Loucy (cell line): ENCODE results near the gene FREM1.

Experiments
- CTCF ChIP-seq: fragments of 200-600 bp; sonication (generic); conservative IDR thresholded peaks from 2 replicates; pipeline ENCODE4 v1.5.1; 2014; ENCODE audit warnings: mild to moderate bottlenecking, antibody characterized with exemption, low read length
- EZH2phosphoT487 ChIP-seq: fragments of 200-600 bp; IDR thresholded peaks from 2 replicates; pipeline ENCODE4 v1.6.1; 2018; ENCODE audit warnings: antibody characterized with exemption, mild to moderate bottlenecking, moderate library complexity, borderline replicate concordance

GRCh38 chr9:14957109-14957508 lies 46.9 kb upstream of the FREM1 start:
- no peak for TF ChIP-seq CTCF
- no peak for TF ChIP-seq EZH2phosphoT487
